ENCODE measurements around the gene EEIG1.

The EEIG1 gene

DNA sequence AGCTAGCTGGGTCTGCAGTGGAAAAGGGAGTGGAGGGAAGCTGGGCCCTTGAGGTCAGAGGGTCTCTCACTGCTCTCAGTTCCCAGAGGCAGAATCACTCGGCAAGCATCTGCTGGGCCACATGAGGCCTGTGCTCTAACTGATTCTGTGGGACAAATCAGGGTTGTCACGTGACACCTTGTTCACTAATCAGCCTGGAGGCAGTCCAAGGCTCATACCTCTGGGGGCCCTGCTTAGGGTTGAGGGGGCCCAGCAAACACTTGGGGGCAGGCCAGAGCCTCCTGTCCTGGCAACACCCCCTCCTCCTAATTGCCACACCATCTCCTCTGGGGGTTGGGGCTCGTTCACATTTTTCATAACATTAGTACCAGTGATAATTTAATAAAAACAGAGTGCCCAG is 34.1 kb downstream of the EEIG1 start:
- Histone ChIP-seq H3K27me3 (ENCODE audit: insufficient read depth, poor library complexity, severe bottlenecking) (no peaks in the 10 kb centered on the region), H3K27ac (replicated peaks) (no peak overlapping the region), H3K4me3 (replicated peaks; ENCODE audit: insufficient read depth, low read length) (no peak overlapping the region)
- no peak for TF ChIP-seq POLR2AphosphoS5 (IDR thresholded peaks at IDR 0.05; ENCODE audit: low read depth)
- TF ChIP-seq, protein P1, sequence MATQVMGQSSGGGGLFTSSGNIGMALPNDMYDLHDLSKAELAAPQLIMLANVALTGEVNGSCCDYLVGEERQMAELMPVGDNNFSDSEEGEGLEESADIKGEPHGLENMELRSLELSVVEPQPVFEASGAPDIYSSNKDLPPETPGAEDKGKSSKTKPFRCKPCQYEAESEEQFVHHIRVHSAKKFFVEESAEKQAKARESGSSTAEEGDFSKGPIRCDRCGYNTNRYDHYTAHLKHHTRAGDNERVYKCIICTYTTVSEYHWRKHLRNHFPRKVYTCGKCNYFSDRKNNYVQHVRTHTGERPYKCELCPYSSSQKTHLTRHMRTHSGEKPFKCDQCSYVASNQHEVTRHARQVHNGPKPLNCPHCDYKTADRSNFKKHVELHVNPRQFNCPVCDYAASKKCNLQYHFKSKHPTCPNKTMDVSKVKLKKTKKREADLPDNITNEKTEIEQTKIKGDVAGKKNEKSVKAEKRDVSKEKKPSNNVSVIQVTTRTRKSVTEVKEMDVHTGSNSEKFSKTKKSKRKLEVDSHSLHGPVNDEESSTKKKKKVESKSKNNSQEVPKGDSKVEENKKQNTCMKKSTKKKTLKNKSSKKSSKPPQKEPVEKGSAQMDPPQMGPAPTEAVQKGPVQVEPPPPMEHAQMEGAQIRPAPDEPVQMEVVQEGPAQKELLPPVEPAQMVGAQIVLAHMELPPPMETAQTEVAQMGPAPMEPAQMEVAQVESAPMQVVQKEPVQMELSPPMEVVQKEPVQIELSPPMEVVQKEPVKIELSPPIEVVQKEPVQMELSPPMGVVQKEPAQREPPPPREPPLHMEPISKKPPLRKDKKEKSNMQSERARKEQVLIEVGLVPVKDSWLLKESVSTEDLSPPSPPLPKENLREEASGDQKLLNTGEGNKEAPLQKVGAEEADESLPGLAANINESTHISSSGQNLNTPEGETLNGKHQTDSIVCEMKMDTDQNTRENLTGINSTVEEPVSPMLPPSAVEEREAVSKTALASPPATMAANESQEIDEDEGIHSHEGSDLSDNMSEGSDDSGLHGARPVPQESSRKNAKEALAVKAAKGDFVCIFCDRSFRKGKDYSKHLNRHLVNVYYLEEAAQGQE (IDR thresholded peaks at IDR 0.05; ENCODE audit: insufficient replicate concordance, low read depth), result no peak
- TF ChIP-seq, protein P2, sequence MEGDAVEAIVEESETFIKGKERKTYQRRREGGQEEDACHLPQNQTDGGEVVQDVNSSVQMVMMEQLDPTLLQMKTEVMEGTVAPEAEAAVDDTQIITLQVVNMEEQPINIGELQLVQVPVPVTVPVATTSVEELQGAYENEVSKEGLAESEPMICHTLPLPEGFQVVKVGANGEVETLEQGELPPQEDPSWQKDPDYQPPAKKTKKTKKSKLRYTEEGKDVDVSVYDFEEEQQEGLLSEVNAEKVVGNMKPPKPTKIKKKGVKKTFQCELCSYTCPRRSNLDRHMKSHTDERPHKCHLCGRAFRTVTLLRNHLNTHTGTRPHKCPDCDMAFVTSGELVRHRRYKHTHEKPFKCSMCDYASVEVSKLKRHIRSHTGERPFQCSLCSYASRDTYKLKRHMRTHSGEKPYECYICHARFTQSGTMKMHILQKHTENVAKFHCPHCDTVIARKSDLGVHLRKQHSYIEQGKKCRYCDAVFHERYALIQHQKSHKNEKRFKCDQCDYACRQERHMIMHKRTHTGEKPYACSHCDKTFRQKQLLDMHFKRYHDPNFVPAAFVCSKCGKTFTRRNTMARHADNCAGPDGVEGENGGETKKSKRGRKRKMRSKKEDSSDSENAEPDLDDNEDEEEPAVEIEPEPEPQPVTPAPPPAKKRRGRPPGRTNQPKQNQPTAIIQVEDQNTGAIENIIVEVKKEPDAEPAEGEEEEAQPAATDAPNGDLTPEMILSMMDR (IDR thresholded peaks at IDR 0.05; ENCODE audit: insufficient read depth, low read length), result no peak
- TF ChIP-seq SPI1 (IDR thresholded peaks at IDR 0.05; ENCODE audit: borderline replicate concordance, low read depth), result no peak
- TF ChIP-seq GABPA (IDR thresholded peaks at IDR 0.05; ENCODE audit: low read depth), result no peak
- no peak for DNase-seq (ENCODE audit: low read depth in 1 of 2, low spot score in 1 of 2)

DNA sequence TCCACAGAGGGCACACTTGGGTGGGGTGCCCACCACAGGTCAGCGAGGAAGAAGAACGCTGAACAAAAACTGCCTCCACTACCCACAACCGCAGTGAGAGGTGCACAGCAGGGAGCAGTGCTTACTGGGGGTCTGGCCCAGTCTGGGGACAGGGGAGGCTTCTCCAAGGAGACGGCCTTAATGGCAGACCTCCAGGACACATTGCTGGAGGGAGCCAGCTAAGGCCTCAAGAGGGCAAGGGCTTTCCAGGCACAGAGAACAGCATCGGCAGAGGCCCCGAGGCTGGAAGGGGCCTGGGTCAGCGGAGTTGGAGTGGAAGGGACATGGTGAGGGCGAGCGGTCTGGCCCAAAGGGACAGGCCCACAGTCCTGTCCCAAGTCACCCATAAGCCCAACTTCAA is 34.8 kb downstream of the EEIG1 start:
- no peak overlapping the region for H3K4me3 ChIP-seq (replicated peaks; ENCODE audit: insufficient read depth, low read length)
- no peak overlapping the region for H3K27ac ChIP-seq (replicated peaks)
- DNase-seq (ENCODE audit: low read depth in 1 of 2, low spot score in 1 of 2), result no peak
- no peaks in the 10 kb centered on the region for H3K27me3 ChIP-seq (ENCODE audit: insufficient read depth, poor library complexity, severe bottlenecking)
- TF ChIP-seq, protein P1 (IDR thresholded peaks at IDR 0.05; ENCODE audit: insufficient replicate concordance, low read depth), result no peak
- no peak for TF ChIP-seq SPI1 (IDR thresholded peaks at IDR 0.05; ENCODE audit: borderline replicate concordance, low read depth)
- TF ChIP-seq GABPA (IDR thresholded peaks at IDR 0.05; ENCODE audit: low read depth), result no peak
- TF ChIP-seq, protein P2 (IDR thresholded peaks at IDR 0.05; ENCODE audit: insufficient read depth, low read length), result no peak
- no peak for TF ChIP-seq POLR2AphosphoS5 (IDR thresholded peaks at IDR 0.05; ENCODE audit: low read depth)

DNA sequence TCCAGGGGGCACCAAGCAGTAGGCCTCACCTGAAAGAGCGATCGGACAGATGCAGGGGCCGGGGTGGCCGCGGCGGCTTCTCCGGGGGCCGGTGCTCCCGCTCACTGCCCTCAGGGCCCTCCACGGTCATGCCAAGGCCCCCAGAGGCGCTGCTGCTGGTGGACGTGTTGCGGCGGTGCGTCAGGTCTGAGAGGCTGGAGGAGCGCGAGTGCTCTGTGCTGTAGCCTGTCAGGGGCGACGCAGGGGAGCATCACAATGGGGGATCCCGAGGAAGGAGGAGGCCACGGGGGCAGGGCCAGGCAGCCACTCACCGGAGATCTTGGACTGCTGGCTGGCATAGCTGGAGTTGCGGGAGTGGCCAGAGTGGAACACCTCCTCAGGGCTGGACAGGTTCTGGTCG is 35.5 kb downstream of the EEIG1 start:
- Histone ChIP-seq H3K27ac (replicated peaks) (no peak overlapping the region), H3K27me3 (ENCODE audit: insufficient read depth, poor library complexity, severe bottlenecking) (no peaks in the 10 kb centered on the region), H3K4me3 (replicated peaks; ENCODE audit: insufficient read depth, low read length) (no peak overlapping the region)
- TF ChIP-seq POLR2AphosphoS5 (IDR thresholded peaks at IDR 0.05; ENCODE audit: low read depth) (no peak), SPI1 (IDR thresholded peaks at IDR 0.05; ENCODE audit: borderline replicate concordance, low read depth) (no peak), GABPA (IDR thresholded peaks at IDR 0.05; ENCODE audit: low read depth) (no peak)
- TF ChIP-seq, protein P2 (IDR thresholded peaks at IDR 0.05; ENCODE audit: insufficient read depth, low read length), result no peak
- TF ChIP-seq, protein P1 (IDR thresholded peaks at IDR 0.05; ENCODE audit: insufficient replicate concordance, low read depth), result no peak
- DNase-seq (ENCODE audit: low read depth in 1 of 2, low spot score in 1 of 2), result no peak

Measured in HL-60 (cell line).